Measurements from ENCODE around the gene BTNL3. TPM values are rescaled to one million over a fixed set of nuclear protein-coding genes. Genes with fewer than 3 reads are reported as not detected.

Gene BTNL3
- total RNA-seq, 1 donor, result not detected

DNA sequence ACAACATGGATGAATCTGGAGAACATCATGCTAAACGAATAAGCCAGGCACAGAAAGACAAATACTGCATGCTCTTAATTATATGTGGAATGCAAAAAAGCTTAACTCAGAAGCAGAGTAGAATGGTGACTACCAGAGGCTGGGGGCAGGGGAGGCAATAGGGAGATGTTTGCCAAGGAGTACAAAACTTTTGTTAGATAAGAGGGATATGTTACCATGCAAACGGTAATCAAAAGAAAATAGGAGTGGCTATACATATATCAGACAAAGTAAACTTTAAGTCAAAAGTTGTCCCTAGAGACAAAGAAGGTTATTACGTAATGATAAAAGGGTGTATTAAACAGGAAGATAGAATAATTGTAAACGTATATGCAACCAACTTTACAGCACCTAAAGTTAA lies 17.8 kb upstream of the BTNL3 start:
- no peak overlapping the region for H3K4me3 ChIP-seq (ENCODE audit: low read depth, low read length)
- TF ChIP-seq, protein P1, sequence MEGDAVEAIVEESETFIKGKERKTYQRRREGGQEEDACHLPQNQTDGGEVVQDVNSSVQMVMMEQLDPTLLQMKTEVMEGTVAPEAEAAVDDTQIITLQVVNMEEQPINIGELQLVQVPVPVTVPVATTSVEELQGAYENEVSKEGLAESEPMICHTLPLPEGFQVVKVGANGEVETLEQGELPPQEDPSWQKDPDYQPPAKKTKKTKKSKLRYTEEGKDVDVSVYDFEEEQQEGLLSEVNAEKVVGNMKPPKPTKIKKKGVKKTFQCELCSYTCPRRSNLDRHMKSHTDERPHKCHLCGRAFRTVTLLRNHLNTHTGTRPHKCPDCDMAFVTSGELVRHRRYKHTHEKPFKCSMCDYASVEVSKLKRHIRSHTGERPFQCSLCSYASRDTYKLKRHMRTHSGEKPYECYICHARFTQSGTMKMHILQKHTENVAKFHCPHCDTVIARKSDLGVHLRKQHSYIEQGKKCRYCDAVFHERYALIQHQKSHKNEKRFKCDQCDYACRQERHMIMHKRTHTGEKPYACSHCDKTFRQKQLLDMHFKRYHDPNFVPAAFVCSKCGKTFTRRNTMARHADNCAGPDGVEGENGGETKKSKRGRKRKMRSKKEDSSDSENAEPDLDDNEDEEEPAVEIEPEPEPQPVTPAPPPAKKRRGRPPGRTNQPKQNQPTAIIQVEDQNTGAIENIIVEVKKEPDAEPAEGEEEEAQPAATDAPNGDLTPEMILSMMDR (IDR thresholded peaks at IDR 0.05; ENCODE audit: insufficient read depth, low read length), result no peak
- no peak for DNase-seq (ENCODE audit: low read depth)

DNA sequence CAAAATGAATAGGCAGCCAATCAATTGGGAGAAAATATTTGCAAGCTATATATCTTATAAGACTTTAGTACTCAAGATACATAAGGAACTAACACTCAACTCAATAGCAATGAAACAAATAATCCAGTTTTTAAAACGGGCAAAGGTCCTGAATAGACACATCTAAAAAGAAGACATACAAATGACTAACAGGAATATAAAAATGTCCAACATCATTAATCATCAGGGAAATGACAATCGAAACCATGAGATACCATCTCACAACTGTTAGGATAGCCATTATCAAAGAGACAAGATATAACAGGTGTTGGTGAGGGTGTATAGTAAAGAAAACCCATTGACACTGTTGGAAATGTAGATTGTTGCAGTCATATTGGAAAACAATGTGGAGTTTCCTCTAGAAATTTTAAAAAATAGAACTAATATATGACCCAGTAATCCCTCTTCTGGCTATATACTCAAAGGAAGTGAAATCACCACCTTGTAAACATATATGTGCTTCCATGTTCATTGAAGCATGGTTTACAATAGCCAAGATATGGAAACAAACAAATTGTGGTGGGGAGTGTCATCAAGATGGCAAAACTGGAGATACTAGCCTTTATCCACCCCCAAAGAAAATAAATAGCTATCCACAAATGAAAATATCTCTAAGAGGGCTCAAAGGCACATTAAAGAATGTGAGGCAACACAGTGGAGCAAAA lies 13.9 kb upstream of the BTNL3 start:
- TF ChIP-seq, protein P1 (IDR thresholded peaks at IDR 0.05; ENCODE audit: insufficient read depth, low read length), result no peak
- no peak for DNase-seq (ENCODE audit: low read depth)
- H3K4me3 ChIP-seq (ENCODE audit: low read depth, low read length), result no peak overlapping the region

DNA sequence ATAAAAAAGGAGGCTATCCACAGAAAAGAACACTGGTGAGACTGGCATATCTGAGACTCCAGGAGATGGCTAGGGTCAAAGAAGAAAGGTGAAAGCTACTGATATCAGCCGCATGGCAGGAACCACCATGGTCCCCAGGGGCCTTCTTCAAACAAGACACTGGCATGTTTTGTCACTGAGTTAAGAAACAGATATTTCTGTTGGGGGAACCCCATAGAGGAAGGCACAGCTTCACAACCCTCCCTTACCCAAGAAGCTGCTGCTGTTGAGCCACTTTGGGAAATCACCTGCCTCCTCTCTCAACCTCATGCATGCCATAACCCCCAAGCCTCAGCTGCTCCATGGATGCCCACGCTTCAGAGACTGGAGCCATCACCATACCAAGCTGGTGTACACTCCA lies 13.3 kb upstream of the BTNL3 start:
- TF ChIP-seq, protein P1 (IDR thresholded peaks at IDR 0.05; ENCODE audit: insufficient read depth, low read length), result no peak
- DNase-seq (ENCODE audit: low read depth), result no peak
- H3K4me3 ChIP-seq (ENCODE audit: low read depth, low read length), result no peak overlapping the region

DNA sequence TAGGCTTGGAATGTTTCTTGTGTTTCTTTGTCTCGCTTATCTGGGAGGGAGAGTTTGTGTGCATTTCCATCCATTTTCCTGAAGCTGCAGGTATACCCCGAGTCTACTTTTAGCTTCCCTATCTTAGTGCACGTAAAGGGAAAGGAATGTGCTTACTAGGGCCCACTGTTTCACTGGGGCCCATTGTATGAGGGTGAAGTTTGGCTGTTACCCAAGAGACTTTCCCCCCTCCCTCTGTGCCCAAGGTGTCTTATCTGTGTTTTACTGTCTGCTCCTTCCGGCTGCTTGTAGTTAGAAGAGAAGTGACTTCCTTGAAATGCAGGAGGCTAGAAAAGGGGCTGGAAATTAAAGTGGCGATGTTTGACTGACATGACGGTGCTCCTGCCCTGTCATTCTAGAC lies 12.1 kb upstream of the BTNL3 start:
- TF ChIP-seq, protein P1 (IDR thresholded peaks at IDR 0.05; ENCODE audit: insufficient read depth, low read length), result no peak
- H3K4me3 ChIP-seq (ENCODE audit: low read depth, low read length), result no peak overlapping the region
- DNase-seq (ENCODE audit: low read depth), result no peak

DNA sequence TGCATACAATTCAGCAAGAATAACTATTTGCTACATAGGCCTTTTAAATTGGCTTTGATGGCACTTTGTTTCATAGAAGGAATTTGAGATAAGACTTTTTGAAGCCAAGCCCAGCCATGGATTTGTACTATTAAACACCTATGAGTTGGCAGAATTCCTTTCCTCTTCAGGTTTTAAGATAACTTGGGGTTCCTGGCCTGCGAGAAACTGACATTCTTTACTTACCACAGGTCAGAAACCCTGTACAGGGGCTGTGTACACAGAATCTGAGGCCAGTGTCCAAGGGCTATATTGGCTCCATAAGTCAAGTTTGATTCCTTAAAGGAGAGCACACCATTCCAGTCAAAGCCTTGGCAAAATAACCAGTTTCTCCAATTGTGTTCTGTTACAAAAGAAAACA lies 10.8 kb upstream of the BTNL3 start:
- no peak for DNase-seq (ENCODE audit: low read depth)

DNA sequence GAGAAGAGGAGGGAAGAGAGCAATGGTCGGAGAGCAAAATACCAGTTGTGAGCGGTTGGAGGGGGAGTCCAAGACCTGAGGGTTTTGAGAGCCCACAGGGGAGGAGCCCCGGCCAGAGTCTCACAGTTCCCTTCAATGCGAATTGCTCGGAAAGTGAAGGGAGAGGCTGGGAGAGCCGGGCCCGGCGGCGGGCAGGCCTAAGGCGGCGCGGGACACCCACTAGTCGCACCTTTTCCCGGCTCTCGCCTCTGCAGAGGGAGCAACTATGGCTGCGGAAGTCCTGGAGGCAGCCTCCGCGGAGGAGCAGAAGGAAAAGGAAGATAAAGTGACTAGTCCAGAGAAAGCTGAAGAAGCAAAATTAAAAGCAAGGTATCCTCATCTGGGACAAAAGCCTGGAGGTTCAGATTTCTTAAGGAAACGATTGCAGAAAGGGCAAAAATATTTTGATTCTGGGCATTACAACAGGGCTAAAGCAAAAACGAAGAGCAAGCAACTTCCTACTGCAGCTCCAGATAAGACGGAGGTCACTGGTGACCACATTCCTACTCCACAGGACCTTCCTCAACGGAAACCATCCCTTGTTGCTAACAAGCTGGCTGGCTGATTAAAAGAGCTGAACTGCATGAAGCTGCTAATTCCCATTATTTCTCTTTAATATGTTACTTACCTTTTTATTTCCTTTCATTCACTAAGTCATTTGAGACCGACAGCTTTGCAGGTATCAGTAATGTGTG lies 6.5 kb upstream of the BTNL3 start:
- no peak for DNase-seq (ENCODE audit: low read depth)
- H3K4me3 ChIP-seq (ENCODE audit: low read depth, low read length), result no peak overlapping the region
- TF ChIP-seq, protein P1 (IDR thresholded peaks at IDR 0.05; ENCODE audit: insufficient read depth, low read length), result no peak

More for the DNA sequence above, 10.8 kb upstream of the BTNL3 start:
- TF ChIP-seq, protein P1 (IDR thresholded peaks at IDR 0.05; ENCODE audit: insufficient read depth, low read length), result no peak
- H3K4me3 ChIP-seq (ENCODE audit: low read depth, low read length), result no peak overlapping the region

All from fibroblast of the aortic adventitia (primary cell).